ENCODE measurements around the gene TMEM131L.

- TF ChIP-seq RAD21 (IDR thresholded peaks at IDR 0.05; ENCODE audit: low read depth) (no peak), TAF1 (IDR thresholded peaks at IDR 0.05; ENCODE audit: low read depth) (no peak), YY1 (IDR thresholded peaks at IDR 0.05; ENCODE audit: low read depth) (no peak), EGR1 (IDR thresholded peaks at IDR 0.05) (no peak)
- TF ChIP-seq, protein P1, sequence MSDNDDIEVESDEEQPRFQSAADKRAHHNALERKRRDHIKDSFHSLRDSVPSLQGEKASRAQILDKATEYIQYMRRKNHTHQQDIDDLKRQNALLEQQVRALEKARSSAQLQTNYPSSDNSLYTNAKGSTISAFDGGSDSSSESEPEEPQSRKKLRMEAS (IDR thresholded peaks at IDR 0.05): no peak
Observed at GRCh38 chr4:153676486-153676885, 210.3 kb downstream of the TMEM131L start.

Data from Ishikawa (cell line).